ENCODE measurements around the gene TTC33.

The TTC33 gene

DNA sequence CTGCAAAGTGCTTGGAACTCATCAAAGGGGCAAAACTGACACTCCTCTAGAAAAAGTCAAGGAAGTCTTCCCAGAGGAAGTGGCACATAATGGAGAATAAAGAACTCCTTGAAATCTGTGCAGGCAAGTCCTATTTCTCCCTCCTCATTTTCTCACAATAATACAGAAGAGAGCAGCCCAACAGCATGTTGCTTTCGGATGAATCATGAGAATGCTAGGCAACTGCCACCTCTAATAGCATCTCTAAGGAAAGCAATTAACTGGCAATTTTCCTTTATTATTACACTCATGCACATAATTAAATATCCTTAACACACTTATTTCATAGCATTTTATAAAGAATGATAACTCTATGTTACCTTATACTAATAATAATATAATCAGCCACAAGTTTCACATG is 198.3 kb downstream of the TTC33 start:
- no peak for DNase-seq

- no peak for DNase-seq
Observed at GRCh38 chr5:40556811-40557210, 198.9 kb downstream of the TTC33 start.

DNA sequence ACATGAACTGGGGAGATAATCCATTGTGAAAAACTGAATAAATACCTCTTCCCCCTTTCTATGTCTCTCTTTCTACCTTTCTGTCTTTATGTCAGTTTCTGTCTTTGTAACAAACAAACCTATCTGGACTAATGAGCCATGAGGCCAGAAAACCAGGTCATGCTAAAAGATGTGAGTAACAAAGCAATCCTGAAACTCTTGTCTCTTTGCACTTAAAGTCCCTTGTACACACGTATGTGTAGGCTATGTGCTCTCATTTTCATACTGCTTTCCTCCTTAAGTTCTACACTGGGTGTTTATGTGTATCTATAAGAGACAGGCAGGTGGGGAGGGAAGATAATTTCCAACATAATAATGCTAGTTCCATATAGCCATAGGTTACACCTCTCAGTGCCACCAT is 199.9 kb downstream of the TTC33 start:
- no peak for DNase-seq

DNA sequence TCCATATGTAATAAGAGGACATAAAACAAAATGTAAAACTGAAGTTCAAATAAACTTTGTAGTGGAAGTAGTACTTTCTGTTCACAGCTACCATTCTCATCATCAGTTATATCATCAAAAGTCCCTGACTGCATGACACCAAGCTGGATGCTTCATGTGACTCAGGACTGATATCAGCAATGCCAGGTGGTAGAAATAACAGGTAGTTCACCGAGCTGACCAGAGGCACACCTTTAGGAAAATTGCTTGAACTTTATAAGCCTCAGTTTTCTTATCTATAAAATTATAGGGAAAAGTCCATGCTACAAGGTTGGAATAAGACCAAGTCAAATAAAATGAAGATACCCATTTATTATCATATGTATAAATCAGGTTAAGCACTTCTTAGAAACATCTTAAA is 200.9 kb downstream of the TTC33 start:
- no peak for DNase-seq

DNA sequence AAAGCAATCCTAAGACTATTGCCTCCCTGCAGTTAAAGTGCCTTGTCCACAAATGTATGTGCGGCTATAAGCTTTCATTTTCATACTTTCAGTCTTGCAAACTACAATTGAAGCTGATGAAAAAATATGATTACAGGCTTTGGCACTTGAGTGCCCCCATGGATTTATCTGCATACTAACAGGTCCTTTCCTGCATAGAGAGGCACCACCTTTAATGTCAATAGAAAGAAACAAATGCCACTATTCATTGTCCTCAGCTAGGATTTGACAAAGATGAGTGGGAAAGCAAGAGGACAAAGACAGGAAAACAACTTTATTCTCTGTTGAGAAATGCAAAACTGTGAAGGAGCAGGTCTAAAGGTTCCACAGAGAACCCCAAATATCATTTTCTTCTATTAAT is 201.7 kb downstream of the TTC33 start:
- no peak for DNase-seq

DNA sequence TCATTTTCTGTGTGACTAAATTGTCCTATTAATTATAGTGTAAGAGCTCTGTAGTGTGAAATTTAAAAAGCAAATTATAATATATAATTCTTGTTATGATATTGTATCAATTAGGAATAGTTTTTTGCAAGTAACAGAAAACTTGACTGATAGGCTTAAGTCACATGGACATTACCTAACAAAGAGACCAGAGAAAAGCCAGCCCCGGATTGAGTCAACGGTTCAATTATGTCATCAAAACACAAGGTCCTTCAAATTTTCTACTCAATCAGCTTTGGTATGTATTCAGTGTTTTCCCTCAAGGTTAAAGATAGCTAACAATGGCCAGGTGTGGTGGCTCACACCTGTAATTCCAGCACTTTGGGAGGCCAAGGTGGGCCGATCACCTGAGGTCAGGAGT is 202.8 kb downstream of the TTC33 start:
- DNase-seq: no peak

- no peak for DNase-seq
Observed at GRCh38 chr5:40551496-40552491, 204.0 kb downstream of the TTC33 start.

- DNase-seq: no peak
Observed at GRCh38 chr5:40550481-40550880, 205.3 kb downstream of the TTC33 start.

GRCh38 chr5:40549616-40550015 is 206.1 kb downstream of the TTC33 start:
- no peak for DNase-seq

- no peak for DNase-seq
Observed at GRCh38 chr5:40547994-40548575, 207.7 kb downstream of the TTC33 start.

DNA sequence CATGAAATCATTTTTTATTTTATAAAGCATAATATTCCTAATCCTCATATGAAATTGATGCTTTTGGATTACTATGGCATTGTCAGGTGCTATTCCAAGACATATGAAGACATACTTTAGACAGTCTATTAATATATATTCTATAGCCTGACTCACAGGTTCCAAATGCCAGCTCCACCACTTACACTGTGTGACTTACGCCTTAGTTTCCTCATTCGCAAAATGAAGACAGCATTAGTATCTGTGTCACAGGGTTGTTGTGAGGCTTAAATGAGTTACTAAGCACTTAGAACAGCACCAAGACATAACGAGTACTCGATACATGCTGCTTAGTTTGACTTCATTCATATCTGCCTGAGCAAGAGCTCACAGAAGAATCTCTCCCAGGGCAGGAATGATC is 208.2 kb downstream of the TTC33 start:
- no peak for DNase-seq

GRCh38 chr5:40540301-40540700 is 215.5 kb downstream of the TTC33 start:
- DNase-seq: no peak

DNA sequence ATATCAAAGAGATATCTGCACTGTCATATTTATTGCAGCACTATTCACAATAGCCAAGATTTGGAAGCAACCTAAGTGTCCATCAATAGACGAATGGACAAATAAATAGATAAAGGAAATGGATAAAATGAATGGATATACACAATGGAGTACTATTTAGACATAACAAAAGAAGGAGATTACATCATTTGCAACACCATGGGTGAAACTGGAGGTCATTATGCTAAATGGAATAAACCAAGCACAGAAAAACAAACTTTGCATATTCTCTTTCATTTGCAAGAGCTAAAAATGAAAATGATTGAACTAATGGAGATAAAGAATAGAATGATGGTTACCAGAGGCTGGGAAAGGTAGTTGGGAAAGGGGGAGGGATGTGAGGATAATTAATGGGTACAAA is 231.1 kb downstream of the TTC33 start:
- DNase-seq: no peak

- no peak for DNase-seq
Observed at GRCh38 chr5:40521925-40522324, 233.8 kb downstream of the TTC33 start.

- no peak for DNase-seq
Observed at GRCh38 chr5:40521108-40521785, 234.5 kb downstream of the TTC33 start.

GRCh38 chr5:40518485-40518917 is 237.3 kb downstream of the TTC33 start:
- DNase-seq: no peak

DNA sequence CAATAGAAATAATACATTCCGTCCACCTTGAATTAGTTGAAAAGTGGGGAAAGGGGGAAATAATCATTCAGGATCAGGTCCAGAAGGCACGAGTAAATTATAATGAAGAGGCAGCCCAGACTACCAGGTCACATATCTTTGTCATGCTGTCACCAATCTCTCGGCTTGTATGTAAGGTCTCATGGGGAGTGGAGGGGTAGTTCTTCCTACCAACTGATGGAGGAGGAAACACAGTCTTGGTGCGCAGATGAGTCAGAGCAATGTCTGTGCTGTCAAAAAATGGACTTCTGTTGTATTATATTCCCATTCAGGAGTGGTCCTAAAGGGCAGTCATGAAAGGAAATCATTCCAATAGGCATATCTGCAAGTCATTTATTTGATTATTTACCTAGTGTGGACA is 240.3 kb downstream of the TTC33 start:
- DNase-seq: no peak

- DNase-seq: no peak
Observed at GRCh38 chr5:40514976-40515375, 240.8 kb downstream of the TTC33 start.

DNA sequence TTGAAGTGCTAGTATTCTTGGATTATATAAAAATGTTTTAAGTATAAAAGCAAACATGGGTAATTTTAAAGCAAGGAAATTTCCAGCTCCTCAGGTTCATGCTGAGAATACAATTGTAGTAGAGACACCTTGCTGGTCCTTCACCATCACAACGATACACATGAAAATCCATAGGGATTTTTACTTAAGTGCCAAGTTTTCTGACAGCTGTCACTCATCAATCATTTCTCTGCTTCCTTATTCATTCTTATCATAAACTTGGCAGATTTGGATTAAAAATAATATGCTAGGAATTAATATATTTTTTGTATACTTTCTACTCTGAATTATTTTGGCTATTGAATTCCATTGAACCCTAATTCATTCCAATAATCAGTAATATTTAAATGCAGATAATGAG is 244.0 kb downstream of the TTC33 start:
- no peak for DNase-seq

DNA sequence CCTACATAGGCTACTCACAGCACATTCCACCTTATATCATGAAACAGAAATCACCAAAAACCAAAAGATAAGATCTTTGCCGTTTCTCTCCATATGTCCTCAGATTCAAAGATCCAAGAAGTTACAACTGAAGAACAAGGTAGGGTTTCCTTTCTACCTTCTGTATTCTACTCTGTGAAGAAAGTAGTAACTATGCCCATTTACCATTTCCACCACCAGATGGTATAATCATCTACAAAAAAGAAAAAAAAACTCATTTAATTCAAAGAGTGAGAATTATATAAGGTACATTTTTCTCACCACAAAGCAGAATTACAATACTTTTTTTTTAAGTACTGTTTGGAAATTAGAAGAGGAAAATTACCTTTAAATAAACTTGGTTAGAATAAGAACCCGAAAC is 248.7 kb downstream of the TTC33 start:
- DNase-seq: no peak

GRCh38 chr5:40505031-40505430 is 250.7 kb downstream of the TTC33 start:
- DNase-seq: no peak

- DNase-seq: no peak
Observed at GRCh38 chr5:40503439-40503838, 252.3 kb downstream of the TTC33 start.

DNA sequence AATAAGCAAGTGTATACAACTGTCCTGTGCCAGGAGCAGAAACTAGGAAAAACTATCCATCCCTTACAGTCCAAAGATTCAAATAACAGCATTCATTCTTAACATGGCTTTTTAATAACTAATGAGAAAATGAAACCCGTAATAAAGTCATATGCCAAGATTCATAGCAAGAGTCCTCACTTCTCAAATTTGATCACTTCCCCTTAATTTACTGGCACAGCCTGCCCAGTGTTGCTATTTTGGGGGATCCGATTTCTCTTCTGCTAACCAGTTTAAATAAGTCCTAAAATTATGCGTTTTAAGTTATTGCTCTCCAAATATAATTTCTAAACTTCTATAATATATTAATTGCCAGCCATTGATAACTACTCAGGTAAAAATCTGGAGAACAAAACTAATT is 253.0 kb downstream of the TTC33 start:
- no peak for DNase-seq
